ENCODE data around the gene PRPF19. TPM values are rescaled to one million over a fixed set of nuclear protein-coding genes. Genes with fewer than 3 reads are reported as not detected.

The PRPF19 gene
- total and polyA plus RNA-seq, 3 donors from 2014 or later, result 71.6 to 109 (median 79.8) TPM

DNA sequence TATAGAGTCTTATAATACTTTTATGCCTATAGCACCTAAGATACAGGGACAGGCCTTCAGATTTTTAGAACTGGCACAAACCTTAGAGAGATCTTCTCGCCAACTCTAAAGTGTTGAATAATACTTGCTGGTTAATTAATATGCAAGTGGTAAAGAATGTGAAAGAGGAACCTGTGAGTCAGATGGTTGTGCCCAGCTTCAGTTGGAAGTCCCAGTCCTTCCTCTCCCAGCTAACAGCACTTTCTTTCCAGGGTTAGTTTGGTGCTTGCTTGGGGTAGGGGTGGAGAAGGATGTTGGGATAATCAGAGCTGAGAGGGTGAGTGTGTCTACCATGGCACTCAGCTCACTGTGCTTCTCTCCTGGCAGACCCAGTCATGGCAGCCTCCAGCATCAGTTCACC, 12.9 kb upstream of the PRPF19 start:
- no peak for DNase-seq
- no peak overlapping the region for H3K27ac ChIP-seq
- no peaks in the 10 kb centered on the region for H3K9me3 ChIP-seq
- TF ChIP-seq, protein P1, sequence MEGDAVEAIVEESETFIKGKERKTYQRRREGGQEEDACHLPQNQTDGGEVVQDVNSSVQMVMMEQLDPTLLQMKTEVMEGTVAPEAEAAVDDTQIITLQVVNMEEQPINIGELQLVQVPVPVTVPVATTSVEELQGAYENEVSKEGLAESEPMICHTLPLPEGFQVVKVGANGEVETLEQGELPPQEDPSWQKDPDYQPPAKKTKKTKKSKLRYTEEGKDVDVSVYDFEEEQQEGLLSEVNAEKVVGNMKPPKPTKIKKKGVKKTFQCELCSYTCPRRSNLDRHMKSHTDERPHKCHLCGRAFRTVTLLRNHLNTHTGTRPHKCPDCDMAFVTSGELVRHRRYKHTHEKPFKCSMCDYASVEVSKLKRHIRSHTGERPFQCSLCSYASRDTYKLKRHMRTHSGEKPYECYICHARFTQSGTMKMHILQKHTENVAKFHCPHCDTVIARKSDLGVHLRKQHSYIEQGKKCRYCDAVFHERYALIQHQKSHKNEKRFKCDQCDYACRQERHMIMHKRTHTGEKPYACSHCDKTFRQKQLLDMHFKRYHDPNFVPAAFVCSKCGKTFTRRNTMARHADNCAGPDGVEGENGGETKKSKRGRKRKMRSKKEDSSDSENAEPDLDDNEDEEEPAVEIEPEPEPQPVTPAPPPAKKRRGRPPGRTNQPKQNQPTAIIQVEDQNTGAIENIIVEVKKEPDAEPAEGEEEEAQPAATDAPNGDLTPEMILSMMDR (IDR thresholded peaks at IDR 0.05), result no peak
- intact Hi-C loops (cut with DNase I; ENCODE audit: low total_unique reads), result no loop called here
- no peak overlapping the region for H3K4me3 ChIP-seq
- no peaks in the 10 kb centered on the region for H3K27me3 ChIP-seq
- H3K36me3 ChIP-seq (ENCODE audit: low read depth, missing control alignments), result no peaks in the 10 kb centered on the region
- peaks cover 27% of the 10 kb centered on the region for H3K4me1 ChIP-seq
- 87 to 94% methylated on average over 1 of the region's 1 CpG for WGBS, 2 donors

DNA sequence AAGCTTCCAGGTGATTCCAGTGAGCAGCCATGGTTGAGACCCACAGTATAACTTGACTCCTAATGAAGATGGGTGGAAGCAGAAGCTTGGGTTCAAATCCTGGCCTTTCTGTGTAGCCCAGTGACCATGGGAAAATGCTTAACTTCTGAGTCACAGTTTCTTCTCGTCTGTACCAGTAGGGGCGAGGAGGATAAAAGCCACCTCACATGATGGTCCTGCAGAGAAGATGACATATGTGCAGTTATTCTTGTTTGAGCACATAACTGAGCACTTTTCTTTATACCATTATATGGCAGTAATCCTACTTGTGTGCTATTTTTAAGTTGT, 12.5 kb upstream of the PRPF19 start:
- Histone ChIP-seq H3K36me3 (ENCODE audit: low read depth, missing control alignments) (no peaks in the 10 kb centered on the region), H3K27ac (no peak overlapping the region), H3K4me3 (no peak overlapping the region), H3K27me3 (no peaks in the 10 kb centered on the region), H3K9me3 (no peaks in the 10 kb centered on the region), H3K4me1 (peaks cover 25% of the 10 kb centered on the region)
- DNase-seq, result no peak
- TF ChIP-seq, protein P1 (IDR thresholded peaks at IDR 0.05), result no peak
- TF ChIP-seq POLR2A (IDR thresholded peaks at IDR 0.05), result no peak
- 61 to 75% methylated on average over 2 of the region's 2 CpGs for WGBS, 2 donors
- intact Hi-C loops (cut with DNase I; ENCODE audit: low total_unique reads), result no loop called here

DNA sequence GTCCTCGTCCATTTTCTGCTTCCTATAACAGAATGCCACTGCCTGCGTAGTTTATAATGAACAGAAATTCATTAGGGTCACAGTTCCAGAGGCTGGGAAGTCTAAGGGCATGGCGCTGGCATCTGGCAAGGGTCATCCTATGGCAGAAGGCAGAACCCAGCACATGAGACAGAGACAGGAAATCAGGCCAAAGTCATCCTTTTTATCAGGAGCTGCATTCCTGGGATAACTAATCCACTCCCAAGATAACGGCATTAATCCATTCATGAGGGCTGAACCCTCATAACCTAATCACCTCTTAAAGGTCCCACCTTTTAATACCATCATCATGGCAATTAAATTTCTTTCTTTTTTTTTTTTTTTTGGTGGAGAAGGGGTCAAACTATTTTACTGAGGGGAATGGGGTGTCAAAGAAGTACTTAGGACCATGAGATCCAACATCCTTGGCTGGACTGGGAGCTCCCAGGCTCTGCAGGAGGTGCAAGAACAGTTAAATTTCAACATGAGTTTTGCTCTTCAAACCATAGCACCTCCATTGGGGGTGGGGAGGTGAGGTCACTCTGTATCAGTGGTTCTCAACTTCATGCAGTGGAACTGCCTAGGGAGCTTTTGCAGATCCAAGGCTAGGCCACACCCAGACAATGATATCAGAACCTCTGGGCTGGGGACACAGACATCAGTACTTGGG, 12.0 kb upstream of the PRPF19 start:
- Histone ChIP-seq H3K4me1 (peaks cover 23% of the 10 kb centered on the region), H3K4me3 (no peak overlapping the region), H3K27ac (no peak overlapping the region), H3K9me3 (no peaks in the 10 kb centered on the region), H3K27me3 (no peaks in the 10 kb centered on the region), H3K36me3 (ENCODE audit: low read depth, missing control alignments) (no peaks in the 10 kb centered on the region)
- 82 to 85% methylated on average over 4 of the region's 4 CpGs for WGBS, 2 donors
- TF ChIP-seq POLR2A (IDR thresholded peaks at IDR 0.05), result no peak
- TF ChIP-seq, protein P1 (IDR thresholded peaks at IDR 0.05), result no peak
- intact Hi-C loops (cut with DNase I; ENCODE audit: low total_unique reads), result no loop called here
- no peak for DNase-seq

DNA sequence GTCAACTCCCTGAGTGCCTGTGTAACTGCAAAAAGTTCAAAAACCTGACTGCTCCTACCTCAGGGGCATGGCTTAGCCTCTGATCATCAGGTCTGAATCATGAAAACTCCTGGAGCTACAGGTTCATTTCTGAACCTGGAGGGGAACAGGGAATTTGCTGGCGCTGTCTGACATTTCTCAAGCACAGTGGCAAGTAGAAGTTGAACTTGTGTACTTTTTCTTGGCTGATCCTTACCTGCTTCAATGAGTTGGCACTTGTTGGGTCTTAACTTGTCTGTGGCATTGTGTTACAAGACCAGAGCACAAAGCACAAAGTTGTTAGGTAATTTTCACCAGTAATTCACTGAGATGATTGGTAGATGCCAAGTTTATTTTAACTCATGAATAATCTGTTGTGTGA, 10.9 kb upstream of the PRPF19 start:
- intact Hi-C loops (cut with DNase I; ENCODE audit: low total_unique reads), result no loop called here
- no peak for DNase-seq
- Histone ChIP-seq H3K27ac (no peak overlapping the region), H3K27me3 (no peaks in the 10 kb centered on the region), H3K4me1 (peaks cover 29% of the 10 kb centered on the region), H3K9me3 (no peaks in the 10 kb centered on the region), H3K4me3 (no peak overlapping the region), H3K36me3 (ENCODE audit: low read depth, missing control alignments) (no peaks in the 10 kb centered on the region)
- no peak for TF ChIP-seq POLR2A (IDR thresholded peaks at IDR 0.05)
- TF ChIP-seq, protein P1 (IDR thresholded peaks at IDR 0.05), result no peak
- WGBS, 2 donors, result 91 to 100% methylated on average over 1 of the region's 1 CpG

DNA sequence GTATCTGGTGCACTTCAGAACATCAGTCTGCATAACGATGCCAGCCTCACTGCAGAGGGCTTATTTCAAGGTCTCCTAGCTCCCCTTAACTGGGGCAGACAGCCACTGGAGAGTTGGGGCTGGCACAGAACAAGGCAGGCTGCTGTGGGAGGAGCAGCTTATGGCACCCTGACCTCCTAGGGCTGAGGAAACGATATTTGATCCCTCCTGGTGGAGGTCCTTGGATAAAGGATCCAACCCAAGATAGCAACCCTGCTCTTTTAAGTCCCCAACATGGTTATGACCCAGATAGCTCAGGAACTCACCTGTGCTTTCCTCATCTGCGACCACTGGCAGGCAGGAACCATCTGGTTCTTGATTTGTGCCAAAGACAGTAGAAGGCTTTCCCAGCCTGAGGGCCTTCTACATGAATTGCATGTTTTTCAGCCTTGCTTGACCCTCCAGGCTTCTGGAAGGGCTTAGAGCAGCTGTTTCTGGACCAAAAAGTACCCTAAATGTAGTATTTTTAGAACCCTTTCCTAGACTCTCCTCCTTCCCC, 10.4 kb upstream of the PRPF19 start:
- no peak for DNase-seq
- 56 to 68% methylated on average over 3 of the region's 3 CpGs for WGBS, 2 donors

More for the DNA sequence above, 10.4 kb upstream of the PRPF19 start:
- no peaks in the 10 kb centered on the region for H3K36me3 ChIP-seq (ENCODE audit: low read depth, missing control alignments)
- no peaks in the 10 kb centered on the region for H3K9me3 ChIP-seq
- intact Hi-C loops (cut with DNase I; ENCODE audit: low total_unique reads), result no loop called here
- TF ChIP-seq POLR2A (IDR thresholded peaks at IDR 0.05), result no peak
- TF ChIP-seq, protein P1 (IDR thresholded peaks at IDR 0.05), result no peak
- no peaks in the 10 kb centered on the region for H3K27me3 ChIP-seq
- H3K4me1 ChIP-seq, result peaks cover 29% of the 10 kb centered on the region
- H3K4me3 ChIP-seq, result no peak overlapping the region
- H3K27ac ChIP-seq, result no peak overlapping the region
